ENCODE results near the gene SUMO2.

DNA sequence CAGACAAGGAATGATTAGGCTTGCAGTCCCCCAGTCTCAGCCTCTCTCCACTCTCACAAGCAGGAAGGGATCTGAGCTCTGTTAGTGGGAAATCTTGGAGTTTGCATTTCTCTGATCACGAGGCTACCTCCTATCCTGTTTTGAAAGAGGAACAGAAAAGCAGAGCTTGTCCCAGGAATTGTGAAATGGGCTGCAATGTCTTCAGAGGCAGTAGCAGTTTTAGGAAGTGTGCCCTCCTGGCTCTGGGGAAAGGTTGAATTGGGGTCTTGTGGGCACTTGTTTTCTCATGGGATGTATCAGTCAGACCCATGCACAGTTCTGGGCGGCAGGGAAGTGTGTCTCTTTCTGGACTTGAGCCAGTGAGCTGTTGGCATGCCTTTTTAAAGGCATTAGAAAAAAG, 45.5 kb upstream of the SUMO2 start:
- TF ChIP-seq SAP30 (IDR thresholded peaks at IDR 0.05; ENCODE audit: borderline replicate concordance, insufficient read depth, low read depth, low read length, poor library complexity, severe bottlenecking) = no peak
- TF ChIP-seq, protein P1, sequence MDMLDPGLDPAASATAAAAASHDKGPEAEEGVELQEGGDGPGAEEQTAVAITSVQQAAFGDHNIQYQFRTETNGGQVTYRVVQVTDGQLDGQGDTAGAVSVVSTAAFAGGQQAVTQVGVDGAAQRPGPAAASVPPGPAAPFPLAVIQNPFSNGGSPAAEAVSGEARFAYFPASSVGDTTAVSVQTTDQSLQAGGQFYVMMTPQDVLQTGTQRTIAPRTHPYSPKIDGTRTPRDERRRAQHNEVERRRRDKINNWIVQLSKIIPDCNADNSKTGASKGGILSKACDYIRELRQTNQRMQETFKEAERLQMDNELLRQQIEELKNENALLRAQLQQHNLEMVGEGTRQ (CRISPR knock-in tag; IDR thresholded peaks at IDR 0.05) = no peak

Measured in K562 (cell line).